ENCODE data around the gene CAP2.
"Not testable (repeated sequence)": the region's sequence is repeated elsewhere in the genome, so short reads cannot be mapped to it uniquely, and the experiment has no call there.

CAP2 gene

DNA sequence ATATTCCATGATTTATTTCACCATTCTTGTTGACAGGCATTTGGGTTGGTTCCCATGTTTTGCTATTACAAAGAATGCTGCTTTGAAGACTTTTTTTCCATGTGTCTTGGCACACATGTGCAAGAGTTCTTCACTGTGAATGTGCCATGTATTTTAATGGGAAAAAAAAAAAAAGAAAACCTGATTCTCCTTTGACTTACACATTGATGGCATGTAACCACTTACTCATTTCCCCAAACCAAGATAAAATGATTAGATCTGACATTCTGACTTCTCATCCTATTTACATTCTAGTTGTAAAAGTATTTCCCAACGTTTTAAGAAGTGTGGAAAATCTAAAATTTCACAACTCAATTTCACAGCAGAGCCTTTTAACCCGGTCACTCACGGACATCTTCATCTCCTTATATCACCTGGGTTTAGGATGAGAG lies 4.4 kb downstream of the CAP2 start:
- no peak for DNase-seq (ENCODE audit: low read depth)

DNA sequence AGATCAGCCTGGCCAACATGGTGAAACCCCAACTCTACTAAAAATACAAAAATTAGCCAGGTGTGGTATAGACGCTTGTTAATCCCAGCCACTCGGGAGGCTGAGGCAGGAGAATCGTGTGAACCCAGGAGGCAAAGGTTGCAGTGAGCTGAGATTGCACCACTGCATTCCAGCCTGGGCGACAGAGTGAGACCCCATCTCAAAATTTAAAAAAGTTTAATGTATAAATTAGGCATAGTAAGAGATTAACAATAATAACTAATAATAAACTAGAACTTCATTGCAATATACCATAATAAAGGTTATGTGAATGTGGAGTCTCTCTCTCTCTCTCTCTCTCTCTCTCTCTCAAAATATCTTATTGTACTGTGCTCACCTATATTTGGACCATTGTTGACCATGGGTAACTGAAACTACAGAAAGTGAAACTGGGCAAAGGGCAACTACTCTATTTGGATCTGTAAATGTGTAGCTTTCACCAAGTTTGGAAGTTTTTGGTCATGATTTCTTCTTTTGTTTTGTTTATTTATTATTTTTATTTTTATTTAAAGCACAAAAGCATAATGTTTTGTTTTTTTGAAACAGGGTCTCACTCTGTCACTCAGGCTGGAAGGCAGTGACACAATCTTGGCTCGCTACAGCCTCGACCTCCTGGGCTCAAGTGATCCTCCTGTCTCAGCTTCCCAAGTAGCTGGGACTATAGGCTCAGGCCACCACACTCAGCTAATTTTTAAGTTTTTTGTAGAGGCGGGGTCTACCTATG lies 12.0 kb downstream of the CAP2 start:
- DNase-seq (ENCODE audit: low read depth) = not testable (repeated sequence)

DNA sequence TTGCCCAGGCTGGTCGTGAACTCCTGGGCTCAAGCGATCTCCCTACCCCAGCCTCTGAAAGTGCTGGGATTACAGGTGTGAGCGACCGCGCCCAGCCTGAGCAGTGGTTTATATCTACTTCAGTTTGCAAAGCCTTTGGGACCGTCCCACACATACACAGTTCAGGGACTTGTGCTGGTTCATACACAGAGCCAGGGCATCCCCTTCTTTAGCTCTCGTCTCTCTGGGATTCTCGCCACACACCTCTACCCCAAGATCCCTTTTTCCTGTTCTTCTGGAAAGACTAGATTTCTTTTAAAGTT lies 12.5 kb downstream of the CAP2 start:
- no peak for DNase-seq (ENCODE audit: low read depth)

DNA sequence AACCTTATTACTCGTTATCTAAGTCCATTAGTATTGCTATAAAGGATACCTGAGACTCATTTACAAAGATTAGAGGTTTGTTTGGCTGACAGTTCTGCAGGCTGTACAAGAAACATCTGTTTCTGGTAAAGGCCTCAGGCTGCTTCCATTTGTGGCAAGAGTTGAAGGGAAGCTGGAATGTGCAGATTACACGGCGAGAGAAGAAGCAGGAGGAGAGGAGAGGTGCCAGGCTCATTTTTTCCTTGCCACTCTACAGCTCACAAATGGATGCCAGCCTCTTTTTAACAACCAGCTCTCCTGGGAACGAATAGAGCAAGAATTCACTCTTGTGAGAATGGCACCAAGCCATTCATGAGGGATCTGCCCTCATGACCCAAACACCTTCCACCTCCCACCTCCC lies 14.7 kb downstream of the CAP2 start:
- no peak for DNase-seq (ENCODE audit: low read depth)

DNA sequence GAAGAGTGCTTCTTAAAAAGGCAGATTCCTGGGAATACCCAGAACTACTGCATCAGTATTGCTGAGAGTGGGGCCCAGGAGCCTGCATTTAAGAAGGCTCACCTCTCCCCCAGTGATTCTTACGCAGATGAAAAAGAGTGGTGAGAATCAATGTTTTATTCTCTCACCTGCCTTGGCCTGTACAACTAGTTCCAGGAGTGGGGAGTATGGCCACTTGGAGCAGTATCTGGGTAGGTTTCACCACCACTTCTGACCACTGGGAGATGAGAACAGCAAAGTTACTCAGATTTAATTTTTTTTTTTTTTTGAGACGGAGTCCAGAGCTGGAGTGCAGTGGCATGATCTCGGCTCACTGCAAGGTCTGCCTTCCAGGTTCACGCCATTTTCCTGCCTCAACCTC lies 16.9 kb downstream of the CAP2 start:
- no peak for DNase-seq (ENCODE audit: low read depth)

DNA sequence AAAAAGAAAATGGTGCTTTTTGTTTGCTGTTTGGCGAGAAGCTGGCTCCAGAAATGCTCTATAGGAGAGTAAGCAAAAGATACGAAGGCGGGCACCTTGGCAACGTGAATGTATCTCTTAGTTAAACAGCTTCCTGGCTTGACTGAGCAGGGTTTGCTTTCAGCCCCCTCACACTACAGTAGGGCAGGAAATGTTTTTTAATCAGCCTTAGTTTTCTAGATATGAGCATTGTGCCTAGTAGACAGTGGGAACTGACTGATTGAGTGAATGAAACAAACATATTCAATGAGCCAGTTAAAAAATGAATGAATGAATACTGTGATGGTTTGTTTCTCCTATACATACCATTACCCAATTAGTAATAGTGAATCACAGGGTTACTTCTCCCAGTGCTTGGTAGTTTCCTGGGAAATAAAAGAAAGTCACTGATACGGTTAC lies 19.9 kb downstream of the CAP2 start:
- DNase-seq (ENCODE audit: low read depth) = no peak

DNA sequence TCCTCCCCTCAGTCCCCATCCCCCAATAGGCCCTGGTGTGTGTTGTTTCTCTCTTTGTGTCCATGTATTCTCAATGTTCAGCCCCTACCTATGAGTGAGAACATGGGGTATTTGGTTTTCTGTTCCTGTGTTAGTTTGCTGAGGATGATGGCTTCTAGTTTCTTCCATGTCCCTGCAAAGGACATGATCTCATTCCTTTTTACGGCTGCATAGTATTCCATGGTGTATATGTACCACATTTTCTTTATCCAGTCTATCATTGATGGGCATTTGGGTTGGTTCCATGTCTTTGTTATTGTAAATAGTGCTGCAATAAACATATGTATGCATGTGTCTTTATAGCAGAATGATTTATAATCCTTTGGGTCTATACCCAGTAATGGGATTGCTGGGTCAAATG lies 21.0 kb downstream of the CAP2 start:
- not testable (repeated sequence) for DNase-seq (ENCODE audit: low read depth)

DNA sequence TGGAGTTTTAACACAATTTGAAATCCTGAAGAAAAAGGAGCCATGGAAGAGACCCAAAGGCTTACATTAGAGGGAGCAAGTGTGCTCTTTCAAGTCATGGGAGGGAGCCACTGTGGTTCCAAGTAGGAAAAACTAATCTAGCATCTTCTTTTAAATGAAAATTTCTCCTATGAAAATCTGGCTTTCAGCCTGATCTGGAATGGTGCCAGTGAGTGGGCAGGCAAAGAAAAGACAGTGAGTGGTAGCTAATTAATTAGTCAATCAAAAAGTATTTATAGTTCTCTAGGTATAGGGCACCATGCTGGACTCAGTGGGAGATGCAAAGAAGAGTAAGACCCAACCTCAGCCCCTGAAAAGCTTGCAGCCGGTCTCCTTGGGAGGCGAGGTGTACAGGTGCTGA lies 21.9 kb downstream of the CAP2 start:
- no peak for DNase-seq (ENCODE audit: low read depth)

DNA sequence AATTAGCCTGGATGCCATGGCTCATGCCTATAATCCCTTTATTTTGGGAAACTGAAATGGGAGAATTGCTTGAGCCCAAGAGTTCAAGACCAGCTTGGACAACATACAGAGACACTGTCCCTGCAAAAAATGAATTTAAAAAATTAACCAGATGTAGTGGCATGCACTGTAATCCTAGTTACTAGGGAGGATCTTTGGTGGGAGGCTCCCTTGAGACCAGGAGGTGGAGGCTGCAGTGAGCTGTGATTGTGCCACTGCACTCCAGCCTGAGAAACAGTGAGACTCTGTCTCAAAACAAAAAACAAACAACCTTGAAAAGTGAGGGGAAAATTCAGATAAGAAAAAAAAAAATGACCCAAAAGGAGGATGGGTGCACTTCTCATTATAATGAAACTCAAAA lies 23.4 kb downstream of the CAP2 start:
- no peak for DNase-seq (ENCODE audit: low read depth)

DNA sequence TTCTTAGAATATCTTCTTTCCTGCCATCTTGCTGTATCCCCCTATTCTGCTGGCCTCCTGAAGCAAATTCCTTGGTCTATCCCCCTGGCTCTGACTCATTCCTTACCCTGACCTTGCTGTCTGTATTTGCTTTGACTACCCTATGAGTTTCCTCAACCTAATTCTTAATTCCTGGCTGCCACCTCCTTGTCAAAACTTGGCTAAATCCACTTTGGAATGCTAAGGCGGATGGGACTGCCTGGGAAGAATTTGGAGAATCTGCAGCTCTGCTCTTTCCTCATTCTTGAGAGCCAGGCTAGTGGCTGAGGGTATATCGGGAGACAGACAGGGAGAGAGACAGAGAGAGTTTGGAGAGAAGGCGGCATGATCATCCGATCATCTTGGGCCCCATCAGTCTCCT lies 24.4 kb downstream of the CAP2 start:
- no peak for DNase-seq (ENCODE audit: low read depth)

DNA sequence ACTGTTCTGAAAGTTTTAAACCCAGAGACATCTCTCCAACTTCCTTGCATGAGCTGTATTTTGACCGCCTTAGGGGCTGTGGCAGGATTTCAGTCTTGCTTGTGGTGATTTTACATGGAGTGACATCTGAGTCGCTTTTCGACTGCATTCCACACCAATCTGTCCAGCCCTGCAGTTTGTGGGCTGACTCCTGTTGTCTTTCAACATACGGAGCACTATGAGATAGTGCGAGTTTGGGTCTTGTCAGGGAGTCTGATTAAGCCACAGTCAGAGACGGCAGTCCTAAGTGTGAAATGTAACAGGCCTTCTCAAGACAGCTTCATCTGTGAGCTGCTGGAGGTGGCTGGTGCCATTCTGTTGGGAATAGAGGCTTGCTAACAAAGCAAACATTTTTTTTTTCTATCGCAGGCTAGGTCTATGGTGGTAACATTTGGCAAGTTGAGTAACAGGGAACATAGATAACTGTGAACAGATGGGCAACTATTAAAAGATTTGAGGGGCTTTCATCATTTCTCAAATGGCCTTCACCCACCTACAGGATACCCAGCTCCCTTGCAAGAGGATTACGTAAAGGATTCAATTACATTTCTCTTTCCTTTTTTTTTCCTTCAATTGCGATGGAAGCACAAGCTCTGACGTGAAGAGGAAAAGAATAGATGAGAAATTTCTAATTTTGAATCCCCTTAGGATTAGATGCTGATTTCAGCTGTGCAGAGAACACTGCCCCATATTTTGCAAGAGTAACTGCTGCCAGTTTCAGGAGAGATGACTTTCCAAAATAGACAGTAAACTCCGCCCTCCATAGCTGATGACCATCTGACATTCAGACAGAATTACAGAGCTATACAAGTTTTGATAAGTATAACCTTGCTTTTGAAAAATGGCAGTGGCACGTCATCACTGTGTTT lies 25.1 kb downstream of the CAP2 start:
- DNase-seq (ENCODE audit: low read depth) = no peak

DNA sequence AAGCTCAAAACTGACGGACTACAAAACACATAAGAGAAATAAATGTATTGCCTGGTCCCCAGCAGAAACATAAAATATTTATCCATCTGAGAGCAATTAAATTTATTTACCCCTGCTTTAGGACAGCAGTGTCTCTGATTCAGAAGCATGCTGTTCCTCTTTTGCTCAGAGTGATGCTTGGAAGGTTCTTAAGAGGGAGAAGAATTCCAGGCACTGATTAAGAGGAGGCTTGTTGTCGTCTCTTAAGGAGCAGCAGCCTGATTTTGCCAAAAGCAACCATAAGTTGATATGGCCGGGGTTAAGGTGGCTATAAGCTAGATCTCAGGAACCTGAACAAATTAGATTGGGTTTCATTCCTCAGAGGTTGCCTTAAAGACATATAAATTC lies 25.8 kb downstream of the CAP2 start:
- DNase-seq (ENCODE audit: low read depth) = no peak

DNA sequence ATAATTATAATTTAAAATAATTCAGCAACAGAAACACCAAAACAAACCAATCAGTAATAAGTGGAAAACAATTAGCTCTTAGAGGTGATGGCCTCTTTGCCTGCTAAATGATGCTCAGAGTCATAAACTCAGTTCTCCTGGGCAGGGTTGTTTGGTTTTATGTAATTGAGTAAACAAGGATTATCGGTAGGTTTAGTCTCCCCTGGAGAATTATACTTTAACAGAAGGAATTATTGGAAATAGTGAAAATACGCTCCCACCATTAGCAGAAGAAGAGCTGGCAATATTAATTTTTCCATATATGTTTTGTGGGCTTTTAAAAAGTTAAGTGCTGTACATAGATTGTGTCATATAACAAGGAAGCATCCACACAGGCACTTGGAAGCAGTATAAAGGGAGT lies 27.0 kb downstream of the CAP2 start:
- DNase-seq (ENCODE audit: low read depth) = no peak

DNA sequence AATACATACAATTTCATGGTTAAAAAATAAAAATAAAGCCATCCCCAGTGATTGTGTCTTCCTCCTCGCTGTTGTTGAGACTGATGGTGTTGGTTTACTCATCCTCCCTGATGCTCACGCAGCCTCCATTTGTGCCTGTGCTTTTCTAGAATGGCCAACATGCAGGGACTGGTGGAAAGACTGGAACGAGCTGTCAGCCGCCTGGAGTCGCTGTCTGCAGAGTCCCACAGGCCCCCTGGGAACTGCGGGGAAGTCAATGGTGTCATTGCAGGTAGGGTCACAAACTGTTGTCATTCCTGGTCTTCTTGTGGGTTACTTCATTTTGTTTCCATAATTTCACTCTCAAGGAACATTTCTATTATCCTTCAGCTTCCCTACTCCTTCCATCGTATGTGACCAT lies 28.0 kb downstream of the CAP2 start:
- no peak for DNase-seq (ENCODE audit: low read depth)

DNA sequence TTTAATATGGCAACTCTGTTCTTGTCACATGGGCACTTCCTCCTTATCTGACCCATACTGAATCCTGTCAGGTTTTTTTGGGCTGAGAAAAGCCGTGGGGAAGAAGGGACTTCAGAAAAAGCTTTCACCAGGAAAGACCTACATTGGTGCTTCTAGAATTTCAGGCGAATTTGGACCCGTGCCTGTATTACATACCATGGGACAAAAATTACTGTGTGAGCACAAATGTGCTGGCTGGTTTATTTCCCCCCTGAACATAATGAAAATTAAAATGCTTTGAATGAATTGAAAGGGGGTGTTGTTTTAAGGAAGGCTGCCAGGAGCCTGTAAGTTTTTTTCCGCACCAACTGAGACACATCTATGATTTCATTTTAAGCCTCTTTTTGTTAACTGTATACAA lies 29.6 kb downstream of the CAP2 start:
- DNase-seq (ENCODE audit: low read depth) = no peak

DNA sequence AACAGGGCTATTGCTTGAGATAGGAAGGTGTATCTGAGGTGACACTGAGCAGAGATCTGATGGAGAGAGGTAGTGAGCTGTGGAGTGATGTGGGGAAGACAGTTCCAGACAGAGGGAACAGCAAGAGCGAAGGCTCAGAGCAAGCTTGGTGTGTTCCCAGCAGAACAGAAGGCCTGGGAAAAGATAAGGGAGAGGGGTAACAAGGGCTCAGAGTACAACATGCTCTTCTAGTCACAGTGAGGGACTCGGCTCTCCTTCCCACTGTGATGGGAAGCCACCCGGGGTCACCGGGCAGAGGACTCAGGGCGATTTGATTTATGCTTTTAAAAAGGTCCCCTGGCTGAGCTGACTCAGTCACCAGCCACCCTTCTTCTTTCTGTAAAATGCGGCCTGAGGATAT lies 33.7 kb downstream of the CAP2 start:
- DNase-seq (ENCODE audit: low read depth) = no peak

DNA sequence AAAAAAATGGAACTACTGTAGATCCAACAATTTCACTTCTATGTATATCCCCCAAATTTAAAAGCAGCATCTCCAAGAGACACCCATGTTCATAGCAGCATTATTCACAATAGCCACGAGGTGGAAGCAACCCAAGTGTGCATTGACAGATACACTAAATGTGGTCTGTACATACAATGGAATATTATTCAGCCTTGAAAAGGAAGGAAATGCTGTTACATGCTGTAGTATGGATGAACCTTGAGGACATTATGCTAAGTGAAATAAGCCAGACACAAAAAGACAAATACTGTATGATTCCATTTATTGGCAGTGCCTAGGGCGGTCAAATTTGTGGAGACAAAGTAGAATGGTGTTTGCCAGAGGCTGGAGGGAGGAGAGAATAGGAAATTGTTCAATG lies 34.2 kb downstream of the CAP2 start:
- DNase-seq (ENCODE audit: low read depth) = no peak

DNA sequence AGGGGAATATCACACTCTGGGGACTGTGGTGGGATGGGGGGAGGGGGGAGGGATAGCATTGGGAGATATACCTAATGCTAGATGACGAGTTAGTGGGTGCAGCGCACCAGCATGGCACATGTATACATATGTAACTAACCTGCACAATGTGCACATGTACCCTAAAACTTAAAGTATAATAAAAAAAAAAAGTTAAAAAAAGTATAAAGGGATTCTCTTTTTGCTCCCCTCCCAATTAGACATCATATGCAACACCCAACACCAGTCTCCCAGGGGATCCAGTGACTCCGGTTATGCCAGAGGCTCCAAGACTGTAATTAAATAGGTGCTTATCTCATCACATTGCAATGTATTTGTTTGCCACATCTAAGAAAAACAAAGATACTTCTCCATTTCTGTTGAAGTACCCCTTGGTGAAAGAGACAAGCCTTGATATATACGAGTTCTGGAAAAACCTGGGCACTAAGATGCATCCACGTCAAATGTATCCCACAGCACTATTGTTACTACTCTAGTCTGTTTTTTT lies 35.3 kb downstream of the CAP2 start:
- DNase-seq (ENCODE audit: low read depth) = not testable (repeated sequence)

DNA sequence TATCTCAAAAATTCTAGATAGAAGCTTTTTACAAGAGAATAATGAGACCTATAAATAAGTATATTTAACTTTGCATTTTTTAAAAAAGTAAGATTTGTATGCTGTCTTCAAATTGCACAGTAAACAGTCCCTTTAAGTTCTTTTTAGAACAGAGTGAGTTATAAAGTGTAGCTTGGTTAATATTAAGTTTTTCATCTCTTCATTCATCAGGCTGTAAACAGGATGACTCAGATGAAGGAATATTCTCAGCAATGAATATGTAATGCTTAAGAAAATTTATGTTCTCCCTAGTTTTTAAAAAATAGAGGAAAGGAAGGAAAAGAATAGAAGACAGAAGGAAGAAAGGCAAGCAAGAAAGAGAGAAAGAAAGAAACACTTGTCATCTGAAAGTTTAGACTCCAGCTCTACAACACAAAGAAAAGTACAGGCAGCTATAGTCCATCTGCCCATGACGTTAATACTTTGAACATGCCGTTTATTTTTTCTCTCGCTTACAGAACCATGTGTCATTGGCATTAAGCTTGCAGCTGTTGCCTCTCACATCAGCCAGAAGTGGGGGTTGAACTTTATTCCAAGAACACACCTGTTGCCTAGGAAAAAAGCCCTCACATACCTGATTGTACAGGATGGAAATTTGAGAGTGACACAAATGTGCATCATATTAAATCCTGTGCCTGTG lies 36.1 kb downstream of the CAP2 start:
- DNase-seq (ENCODE audit: low read depth) = no peak

DNA sequence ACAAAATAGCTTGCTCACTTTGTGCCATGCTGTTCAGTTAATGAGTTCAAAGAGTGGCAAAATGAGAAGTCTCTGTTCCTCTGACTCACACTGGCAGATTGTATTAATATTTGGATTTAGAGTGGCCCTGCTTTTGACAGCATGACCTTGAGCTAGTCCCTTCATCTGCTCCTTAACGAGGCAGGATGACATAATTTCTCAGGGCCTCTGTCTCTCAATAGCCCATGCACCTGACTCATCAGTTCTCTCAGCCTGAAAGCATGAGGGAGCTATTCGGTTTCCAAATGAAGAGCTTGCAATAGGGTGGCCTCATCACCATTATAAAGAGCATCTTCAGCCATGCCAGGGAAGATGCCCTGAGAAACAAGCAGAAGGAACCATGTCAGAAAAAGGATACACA lies 38.2 kb downstream of the CAP2 start:
- DNase-seq (ENCODE audit: low read depth) = no peak

DNA sequence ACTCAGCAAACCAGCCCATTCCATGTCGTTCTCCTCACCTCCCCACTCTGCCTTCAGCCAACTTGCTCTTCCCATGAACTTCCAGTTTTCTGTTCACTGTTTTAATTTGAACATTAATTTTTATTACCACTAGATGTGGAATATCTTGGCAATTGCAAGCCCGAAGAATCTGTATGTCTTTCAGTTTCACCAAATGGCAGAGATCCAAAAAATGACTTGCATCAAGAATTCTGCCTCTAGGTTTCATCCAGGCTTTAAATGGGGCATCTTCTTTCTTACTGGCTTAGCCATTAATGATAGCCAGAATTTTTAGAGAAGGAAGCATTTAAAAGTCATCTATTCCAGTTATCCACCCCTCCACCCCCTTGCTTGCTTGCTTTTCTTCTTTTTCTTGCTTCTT lies 39.0 kb downstream of the CAP2 start:
- no peak for DNase-seq (ENCODE audit: low read depth)

DNA sequence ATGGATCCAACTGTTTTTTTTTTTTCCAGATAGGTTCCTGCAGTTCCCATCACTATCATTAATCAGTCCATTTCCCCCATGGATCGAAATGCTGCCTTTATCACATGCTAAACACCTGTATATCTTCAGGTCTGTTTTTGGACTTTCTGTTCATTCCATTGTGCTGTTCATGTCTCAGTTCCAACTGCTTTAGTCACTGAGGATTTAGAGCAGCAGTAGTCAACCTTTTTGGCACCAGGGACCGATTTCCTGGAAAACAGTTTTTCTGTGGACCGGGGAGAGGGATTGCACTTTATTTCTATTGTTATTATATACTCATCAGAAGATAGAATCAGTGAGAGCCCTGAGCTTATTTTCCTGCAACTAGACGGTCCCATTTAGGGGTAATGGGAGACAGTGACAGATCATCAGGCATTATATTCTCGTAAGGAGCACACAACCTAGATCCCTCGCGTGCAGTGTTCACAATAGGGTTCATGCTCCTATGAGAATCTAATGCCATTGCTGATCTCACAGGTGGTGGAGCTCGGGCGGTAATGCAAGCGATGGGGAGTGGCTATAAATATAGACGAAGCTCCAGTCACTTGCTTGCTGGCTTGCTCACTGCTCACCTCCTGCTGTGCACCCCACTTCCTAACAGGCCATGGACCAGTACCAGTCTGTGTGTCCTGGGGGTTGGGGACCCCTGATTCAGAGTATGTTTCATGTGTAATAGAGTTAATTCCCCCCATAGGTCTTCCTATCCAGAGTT lies 46.0 kb downstream of the CAP2 start:
- DNase-seq (ENCODE audit: low read depth) = no peak

Measured in activated T-helper 1 cell treated with Interleukin-2 at 50 U/mL for 16 hours (primary cell).